ENCODE data around the gene CMIP. TPM values are rescaled to one million over a fixed set of nuclear protein-coding genes. Genes with fewer than 3 reads are reported as not detected.
A peak's percentile ranks its signal among the peaks of the same experiment; 100 is the strongest.

CMIP gene
- total RNA-seq, 1 donor from 2014 or later, result 27.8 TPM

GRCh38 chr16:81551151-81551808 is 106.7 kb downstream of the CMIP start:
- DNase-seq, result peak; percentile 46

GRCh38 chr16:81551821-81552304 is 107.3 kb downstream of the CMIP start:
- no peak for DNase-seq

GRCh38 chr16:81552743-81553079 is 108.1 kb downstream of the CMIP start:
- no peak for DNase-seq

- DNase-seq, result no peak
Measured at GRCh38 chr16:81553080-81553813, 108.6 kb downstream of the CMIP start.

- DNase-seq, result no peak
Measured at GRCh38 chr16:81553814-81554675, 109.4 kb downstream of the CMIP start.

GRCh38 chr16:81554979-81555378 is 110.4 kb downstream of the CMIP start:
- DNase-seq, result no peak

- no peak for DNase-seq
Measured at GRCh38 chr16:81555660-81556059, 111.1 kb downstream of the CMIP start.

GRCh38 chr16:81556715-81557284 is 112.2 kb downstream of the CMIP start:
- no peak for DNase-seq

- no peak for DNase-seq
Measured at GRCh38 chr16:81558077-81558443, 113.5 kb downstream of the CMIP start.

GRCh38 chr16:81558444-81559175 is 114.0 kb downstream of the CMIP start:
- DNase-seq, result no peak

- no peak for DNase-seq
Measured at GRCh38 chr16:81560979-81561657, 116.5 kb downstream of the CMIP start.

- no peak for DNase-seq
Measured at GRCh38 chr16:81562174-81562849, 117.7 kb downstream of the CMIP start.

GRCh38 chr16:81562926-81563325 is 118.3 kb downstream of the CMIP start:
- no peak for DNase-seq

- DNase-seq, result no peak
Measured at GRCh38 chr16:81564421-81564911, 119.9 kb downstream of the CMIP start.

GRCh38 chr16:81565321-81566028 is 120.9 kb downstream of the CMIP start:
- DNase-seq, result no peak

GRCh38 chr16:81566086-81567007 is 121.7 kb downstream of the CMIP start:
- DNase-seq, result no peak

GRCh38 chr16:81567087-81567486 is 122.5 kb downstream of the CMIP start:
- DNase-seq, result no peak

GRCh38 chr16:81567987-81568748 is 123.6 kb downstream of the CMIP start:
- no peak for DNase-seq
